Gastrocnemius medialis (tissue), 4 donors: Measurements from ENCODE around the gene KRTAP22-1. TPM values are rescaled to one million over a fixed set of nuclear protein-coding genes. Genes with fewer than 3 reads are reported as not detected.

ENCODE experiments used
- ATAC-seq, 2 donors: fragments of 150-250 bp; one replicate each; pipeline ENCODE4 v1.9.1; 2016
- DNase-seq, 2 donors: peaks; one replicate each; pipeline ENCODE4 v3.0.0-alpha.2; 2019
- H3K27ac ChIP-seq, 4 donors: fragments of 200-600 bp; sonication (generic); 1 replicate in 1 of 4; 2 replicates in 3 of 4; pipeline ENCODE4 v1.5.1; 2016 to 2018; ENCODE audit warnings: mild to moderate bottlenecking in 2 of 4, moderate library complexity in 1 of 4
- H3K27me3 ChIP-seq, 3 donors: fragments of 200-600 bp; sonication (generic) in 2 of 3; 1 replicate in 1 of 3; 2 replicates in 2 of 3; pipeline versions ENCODE4 v1.5.1 to v1.6.0; 2016 to 2019; ENCODE audit warnings: mild to moderate bottlenecking in 1 of 3, moderate library complexity in 1 of 3
- H3K36me3 ChIP-seq, 2 donors: fragments of 200-600 bp; sonication (generic) in 1 of 2; one replicate each; pipeline ENCODE4 v1.5.1; 2017 to 2018
- H3K4me1 ChIP-seq, 2 donors: fragments of 200-600 bp; sonication (generic) in 1 of 2; one replicate each; pipeline ENCODE4 v1.5.1; 2016 to 2017; ENCODE audit warnings: mild to moderate bottlenecking in 2 of 2
- H3K4me3 ChIP-seq, 4 donors: fragments of 200-600 bp; sonication (generic) in 3 of 4; 1 replicate in 1 of 4; 2 replicates in 3 of 4; pipeline ENCODE4 v1.5.1; 2016 to 2019; ENCODE audit warnings: mild to moderate bottlenecking in 2 of 4
- H3K9me3 ChIP-seq, 3 donors: fragments of 200-600 bp; sonication (generic) in 2 of 3; 1 replicate in 1 of 3; 2 replicates in 2 of 3; pipeline ENCODE4 v1.5.1; 2016 to 2019
- CTCF ChIP-seq, 5 experiments: fragments of 450-650 bp in 3 of 5; fragments of 200-600 bp in 2 of 5; sonication (generic) in 2 of 5; IDR thresholded peaks in 4 of 5; conservative IDR thresholded peaks in 1 of 5; 1 replicate in 4 of 5; 2 replicates in 1 of 5; pipeline ENCODE4 v1.5.1; 2016 to 2019; ENCODE audit warnings: antibody characterized with exemption in 5 of 5, mild to moderate bottlenecking in 3 of 5, moderate library complexity in 3 of 5
- POLR2A ChIP-seq, 2 donors: fragments of 450-650 bp; IDR thresholded peaks; one replicate each; pipeline ENCODE4 v1.6.1; 2017; ENCODE audit warnings: antibody characterized with exemption in 2 of 2, mild to moderate bottlenecking in 2 of 2, moderate library complexity in 2 of 2
- in situ Hi-C, 4 donors: fragments of 200-750 bp; cut with MboI; loops; one replicate each; pipeline versions ENCODE4 v1.15.0 to v1.8.0; 2017; ENCODE audit warnings: low sequenced_read_pairs in 4 of 4
- intact Hi-C: fragments of 100-400 bp; cut with DNase I; formaldehyde crosslinking; loops from one replicate; pipeline ENCODE4 v1.15.1; 2023; ENCODE audit warnings: low total_unique reads
- total RNA-seq, 4 donors: library from RNA; depleted of rRNA; stranded (reverse); fragments of >200 nt; gene quantifications; one replicate each; pipeline versions ENCODE4 v1.1.0 to v1.2.3, GENCODE V29; 2016

The KRTAP22-1 gene
- total RNA-seq, 4 donors from 2014 or later, result not detected

DNA sequence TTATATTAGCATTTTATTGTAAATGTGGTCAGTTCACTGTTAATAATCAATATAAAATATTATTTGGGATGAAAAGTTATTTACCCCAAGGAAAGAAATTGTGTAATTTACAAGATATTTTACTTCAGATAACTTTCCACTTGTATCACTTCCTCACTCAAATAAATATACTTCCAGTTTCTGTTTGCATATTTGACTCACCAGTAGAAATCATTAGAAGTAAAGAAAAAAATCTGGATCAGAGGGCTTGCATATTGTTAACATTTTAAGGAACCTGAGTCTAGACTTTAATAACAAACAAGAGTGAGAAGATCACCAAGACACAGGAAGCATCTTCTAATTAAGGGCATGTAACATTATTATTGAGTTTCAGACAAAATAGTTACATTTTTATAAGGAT is 19.2 kb downstream of the KRTAP22-1 start:
- H3K36me3 ChIP-seq, result no peaks in the 10 kb centered on the region
- intact Hi-C loops, result no loop called here

DNA sequence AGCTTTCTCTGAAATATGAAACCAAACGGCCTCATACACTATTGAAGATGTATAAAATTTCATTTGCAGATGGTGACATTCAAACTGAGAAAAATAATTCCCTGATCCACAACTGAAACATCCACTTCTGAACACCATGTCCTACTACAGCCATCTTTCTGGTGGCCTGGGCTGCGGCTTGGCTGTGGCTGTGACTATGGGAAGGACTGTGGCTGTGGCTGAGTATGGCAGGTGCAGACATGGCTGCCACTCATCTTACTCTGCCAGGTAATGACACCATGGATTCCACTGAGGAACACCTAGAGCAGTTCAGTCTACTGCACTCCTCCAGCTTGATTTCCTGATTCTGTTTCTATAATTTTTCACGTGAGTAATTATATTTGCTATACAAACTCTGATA is 19.6 kb downstream of the KRTAP22-1 start, which contains the start of gene KRTAP20-4:
Gene KRTAP20-4, plus strand, starts transcription at position 106 of the 400 bp plus-strand sequence.
- intact Hi-C loops (no loop called here), in situ Hi-C loops (no loop called here)
- no peak within 1 kb of the TSS for H3K27ac ChIP-seq
- no peaks in the 10 kb centered on the region for H3K27me3 ChIP-seq
- H3K36me3 ChIP-seq, result no peaks in the 10 kb centered on the region
- no peak for TF ChIP-seq POLR2A (IDR thresholded peaks at IDR 0.05)
- no peak for TF ChIP-seq CTCF (IDR thresholded peaks at IDR 0.05 in 4 of 5, conservative IDR thresholded peaks at IDR 0.05 in 1 of 5)
- H3K9me3 ChIP-seq, result no peaks in the 10 kb centered on the region
- ATAC-seq (no peak), DNase-seq (no peak)
- no peak within 1 kb of the TSS for H3K4me3 ChIP-seq
- H3K4me1 ChIP-seq, result no peaks in the 10 kb centered on the region

More for the DNA sequence above, 19.2 kb downstream of the KRTAP22-1 start:
- TF ChIP-seq POLR2A (IDR thresholded peaks at IDR 0.05), result no peak
- ATAC-seq (no peak), DNase-seq (no peak)
- Histone ChIP-seq H3K9me3 (no peaks in the 10 kb centered on the region), H3K4me3 (no peak overlapping the region), H3K27me3 (no peaks in the 10 kb centered on the region), H3K27ac (no peak overlapping the region), H3K4me1 (no peaks in the 10 kb centered on the region)
- in situ Hi-C loops, result no loop called here

GRCh38 chr21:30623362-30623761 is 22.5 kb downstream of the KRTAP22-1 start:
- Histone ChIP-seq H3K9me3 (no peaks in the 10 kb centered on the region), H3K27ac (no peak overlapping the region), H3K36me3 (no peaks in the 10 kb centered on the region), H3K4me1 (no peaks in the 10 kb centered on the region), H3K4me3 (no peak overlapping the region), H3K27me3 (no peaks in the 10 kb centered on the region)
- intact Hi-C loops, result no loop called here
- in situ Hi-C loops, result no loop called here
- no peak for DNase-seq
- no peak for ATAC-seq
- no peak for TF ChIP-seq CTCF (IDR thresholded peaks at IDR 0.05 in 4 of 5, conservative IDR thresholded peaks at IDR 0.05 in 1 of 5)
- TF ChIP-seq POLR2A (IDR thresholded peaks at IDR 0.05), result no peak

DNA sequence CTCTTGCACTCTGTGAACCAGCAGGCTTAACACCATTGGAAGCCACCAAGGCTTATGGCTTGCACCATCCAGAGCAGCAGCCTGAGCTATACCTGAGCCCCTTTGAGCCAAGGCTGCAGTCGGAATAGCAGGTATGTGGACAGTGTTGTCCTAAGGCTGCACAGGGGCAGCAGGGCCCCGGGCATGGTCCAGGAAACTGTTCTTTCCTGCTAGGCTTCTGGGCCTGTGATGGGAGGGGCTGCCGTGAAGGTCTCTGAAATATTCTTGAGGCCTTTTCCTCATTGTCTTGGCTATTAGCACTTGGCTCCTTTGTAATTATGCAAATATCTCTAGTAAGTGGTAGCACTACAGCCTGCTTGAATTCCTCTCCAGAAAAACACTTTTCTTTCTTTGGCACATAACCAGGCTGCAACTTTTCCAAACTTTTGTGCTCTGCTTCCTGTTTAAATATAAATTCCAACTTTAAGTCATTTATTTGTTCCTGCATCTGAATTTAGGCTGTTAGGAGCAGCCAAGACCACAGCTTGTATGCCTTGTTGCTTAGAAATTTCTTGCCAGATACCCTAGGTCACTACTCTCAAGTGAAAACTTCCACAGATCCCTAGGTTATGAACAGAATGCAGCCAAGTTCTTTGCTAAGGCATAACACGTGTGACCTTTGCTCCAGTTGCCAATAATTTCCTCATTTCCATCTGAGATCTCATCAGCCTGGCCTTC is 24.7 kb downstream of the KRTAP22-1 start:
- Histone ChIP-seq H3K9me3 (no peaks in the 10 kb centered on the region), H3K27me3 (no peaks in the 10 kb centered on the region), H3K4me1 (no peaks in the 10 kb centered on the region), H3K27ac (no peak overlapping the region), H3K36me3 (no peaks in the 10 kb centered on the region), H3K4me3 (no peak overlapping the region)
- ATAC-seq (no peak), DNase-seq (no peak)
- no peak for TF ChIP-seq POLR2A (IDR thresholded peaks at IDR 0.05)
- intact Hi-C loops (no loop called here), in situ Hi-C loops (no loop called here)

DNA sequence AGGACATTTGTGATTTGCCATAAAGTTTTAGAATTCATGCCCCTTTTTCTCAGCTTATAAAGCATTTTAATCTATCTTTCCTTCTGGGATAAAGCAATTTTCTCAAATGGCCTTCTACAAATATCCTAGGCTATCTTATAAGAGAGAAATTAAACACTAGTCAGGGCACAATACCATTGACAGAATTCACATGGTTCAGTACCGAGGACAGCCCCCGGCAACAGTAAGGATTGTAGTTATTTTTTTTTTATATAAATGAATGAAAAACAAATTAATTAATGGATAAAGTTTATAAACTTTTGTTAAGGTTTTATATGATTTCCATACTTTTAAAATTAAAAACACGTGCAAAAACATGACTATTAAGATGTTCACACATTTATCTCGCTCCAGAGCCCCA is 27.2 kb downstream of the KRTAP22-1 start:
- in situ Hi-C loops, result no loop called here
- no peak for ATAC-seq
- H3K4me3 ChIP-seq, result no peak overlapping the region
- DNase-seq, result no peak
- no peaks in the 10 kb centered on the region for H3K27me3 ChIP-seq
- H3K36me3 ChIP-seq, result no peaks in the 10 kb centered on the region
- no peaks in the 10 kb centered on the region for H3K9me3 ChIP-seq
- no peaks in the 10 kb centered on the region for H3K4me1 ChIP-seq
- intact Hi-C loops, result no loop called here
- no peak for TF ChIP-seq POLR2A (IDR thresholded peaks at IDR 0.05)
- TF ChIP-seq CTCF (IDR thresholded peaks at IDR 0.05 in 4 of 5, conservative IDR thresholded peaks at IDR 0.05 in 1 of 5), result no peak
- no peak overlapping the region for H3K27ac ChIP-seq

DNA sequence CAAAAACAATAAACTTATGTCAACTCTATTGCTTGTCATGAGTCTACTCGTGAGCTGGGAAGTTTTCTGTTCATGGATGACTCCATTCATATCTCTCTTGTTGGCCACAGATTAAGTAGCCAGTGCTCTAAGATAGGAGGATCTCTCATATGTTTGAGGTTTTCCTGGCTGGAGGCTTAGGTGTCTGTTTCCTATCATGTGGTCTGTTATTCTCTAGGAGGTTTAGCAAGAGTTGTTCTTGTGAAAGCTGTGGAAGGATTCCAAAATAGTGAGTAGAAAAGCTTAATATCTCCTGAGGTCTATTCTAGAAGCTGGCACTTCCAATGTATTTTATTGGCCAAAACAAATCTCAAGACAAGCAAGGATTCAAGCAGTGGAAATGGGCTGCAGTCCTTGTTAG is 28.3 kb downstream of the KRTAP22-1 start:
- ATAC-seq (no peak), DNase-seq (no peak)
- in situ Hi-C loops, result no loop called here
- no peaks in the 10 kb centered on the region for H3K27me3 ChIP-seq
- intact Hi-C loops, result no loop called here
- TF ChIP-seq CTCF (IDR thresholded peaks at IDR 0.05 in 4 of 5, conservative IDR thresholded peaks at IDR 0.05 in 1 of 5) (no peak), POLR2A (IDR thresholded peaks at IDR 0.05) (no peak)
- no peaks in the 10 kb centered on the region for H3K36me3 ChIP-seq
- no peak overlapping the region for H3K27ac ChIP-seq
- H3K4me1 ChIP-seq, result no peaks in the 10 kb centered on the region
- H3K9me3 ChIP-seq, result no peaks in the 10 kb centered on the region
- no peak overlapping the region for H3K4me3 ChIP-seq
